Osteocyte (in vitro differentiated cells): Measurements from ENCODE around the gene RYR3. TPM values are rescaled to one million over a fixed set of nuclear protein-coding genes. Genes with fewer than 3 reads are reported as not detected.

Experiments used
- DNase-seq: peaks from one replicate; pipeline ENCODE4 v3.0.0; 2021; ENCODE audit warnings: mixed read lengths; ENCODE audit not compliant: unreplicated experiment; ENCODE audit errors: extremely low spot score
- H3K27ac Mint-ChIP-seq: one replicate; pipeline ENCODE4 v1.8.0; 2021; ENCODE audit warnings: mild to moderate bottlenecking, mixed read lengths; ENCODE audit not compliant: unreplicated experiment
- H3K27me3 Mint-ChIP-seq: one replicate; pipeline ENCODE4 v1.8.0; 2021; ENCODE audit warnings: mixed read lengths; ENCODE audit not compliant: unreplicated experiment
- H3K36me3 Mint-ChIP-seq: one replicate; pipeline ENCODE4 v1.8.0; 2021; ENCODE audit warnings: mixed read lengths; ENCODE audit not compliant: unreplicated experiment
- H3K4me1 Mint-ChIP-seq: one replicate; pipeline ENCODE4 v1.8.0; 2021; ENCODE audit warnings: mixed read lengths; ENCODE audit not compliant: unreplicated experiment
- H3K4me3 Mint-ChIP-seq: one replicate; pipeline ENCODE4 v1.8.0; 2021; ENCODE audit warnings: mild to moderate bottlenecking, moderate library complexity, mixed read lengths; ENCODE audit not compliant: unreplicated experiment
- H3K9me3 Mint-ChIP-seq: one replicate; pipeline ENCODE4 v1.8.0; 2021; ENCODE audit warnings: mixed read lengths; ENCODE audit not compliant: unreplicated experiment
- total RNA-seq: library from RNA; stranded (reverse); gene quantifications from 2 replicates; pipeline ENCODE4 v1.2.1, GENCODE V29; 2021
- TF ChIP-seq, protein P1 (sequence below): fragments of 200-600 bp; sonication (generic); IDR thresholded peaks from 2 replicates; pipeline ENCODE4 v1.5.0; 2021; ENCODE audit warnings: antibody characterized with exemption, mild to moderate bottlenecking, moderate library complexity

RYR3 gene
- total RNA-seq, 1 donor from 2014 or later = not detected

GRCh38 chr15:33395846-33396245 lies 85.1 kb downstream of the RYR3 start:
- Mint-ChIP-seq H3K36me3 (no peaks in the 10 kb centered on the region), H3K9me3 (no peaks in the 10 kb centered on the region), H3K4me3 (no peak overlapping the region), H3K27ac (no peak overlapping the region), H3K27me3 (peaks cover 25% of the 10 kb centered on the region), H3K4me1 (no peaks in the 10 kb centered on the region)
- no peak for DNase-seq
- TF ChIP-seq, protein P1, sequence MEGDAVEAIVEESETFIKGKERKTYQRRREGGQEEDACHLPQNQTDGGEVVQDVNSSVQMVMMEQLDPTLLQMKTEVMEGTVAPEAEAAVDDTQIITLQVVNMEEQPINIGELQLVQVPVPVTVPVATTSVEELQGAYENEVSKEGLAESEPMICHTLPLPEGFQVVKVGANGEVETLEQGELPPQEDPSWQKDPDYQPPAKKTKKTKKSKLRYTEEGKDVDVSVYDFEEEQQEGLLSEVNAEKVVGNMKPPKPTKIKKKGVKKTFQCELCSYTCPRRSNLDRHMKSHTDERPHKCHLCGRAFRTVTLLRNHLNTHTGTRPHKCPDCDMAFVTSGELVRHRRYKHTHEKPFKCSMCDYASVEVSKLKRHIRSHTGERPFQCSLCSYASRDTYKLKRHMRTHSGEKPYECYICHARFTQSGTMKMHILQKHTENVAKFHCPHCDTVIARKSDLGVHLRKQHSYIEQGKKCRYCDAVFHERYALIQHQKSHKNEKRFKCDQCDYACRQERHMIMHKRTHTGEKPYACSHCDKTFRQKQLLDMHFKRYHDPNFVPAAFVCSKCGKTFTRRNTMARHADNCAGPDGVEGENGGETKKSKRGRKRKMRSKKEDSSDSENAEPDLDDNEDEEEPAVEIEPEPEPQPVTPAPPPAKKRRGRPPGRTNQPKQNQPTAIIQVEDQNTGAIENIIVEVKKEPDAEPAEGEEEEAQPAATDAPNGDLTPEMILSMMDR = no peak

DNA sequence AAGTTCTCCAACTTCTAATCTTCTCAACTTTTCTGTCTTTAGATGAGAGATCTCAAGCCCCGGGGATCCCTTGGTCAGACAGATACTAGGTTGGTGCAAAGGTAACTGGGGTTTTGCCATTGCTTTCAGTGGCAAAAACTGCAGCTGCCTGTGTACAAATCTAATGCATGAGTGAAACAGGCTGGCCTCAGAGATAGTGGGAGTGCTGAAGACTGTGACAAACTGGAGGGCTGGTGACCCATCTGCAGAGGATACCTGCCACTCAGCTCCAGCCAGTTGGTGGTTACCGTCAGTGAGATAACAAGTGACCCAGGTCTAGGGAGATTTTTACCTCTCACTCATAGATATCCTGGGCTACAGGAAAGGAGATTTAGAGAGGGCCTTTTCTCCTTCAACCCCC lies 85.7 kb downstream of the RYR3 start:
- DNase-seq = no peak
- no peak overlapping the region for H3K27ac Mint-ChIP-seq
- no peaks in the 10 kb centered on the region for H3K9me3 Mint-ChIP-seq
- H3K4me3 Mint-ChIP-seq = no peak overlapping the region
- H3K4me1 Mint-ChIP-seq = no peaks in the 10 kb centered on the region
- TF ChIP-seq, protein P1 = no peak
- no peaks in the 10 kb centered on the region for H3K36me3 Mint-ChIP-seq
- peaks cover 26% of the 10 kb centered on the region for H3K27me3 Mint-ChIP-seq

GRCh38 chr15:33398555-33398954 lies 87.8 kb downstream of the RYR3 start:
- Mint-ChIP-seq H3K27me3 (peaks cover 31% of the 10 kb centered on the region), H3K36me3 (no peaks in the 10 kb centered on the region), H3K9me3 (no peaks in the 10 kb centered on the region), H3K4me1 (no peaks in the 10 kb centered on the region), H3K27ac (no peak overlapping the region), H3K4me3 (no peak overlapping the region)
- TF ChIP-seq, protein P1 = no peak
- DNase-seq = no peak

GRCh38 chr15:33400941-33401340 lies 90.2 kb downstream of the RYR3 start:
- no peak for DNase-seq
- H3K27ac Mint-ChIP-seq = no peak overlapping the region
- no peak overlapping the region for H3K4me3 Mint-ChIP-seq
- no peaks in the 10 kb centered on the region for H3K4me1 Mint-ChIP-seq
- H3K27me3 Mint-ChIP-seq = peaks cover 36% of the 10 kb centered on the region
- TF ChIP-seq, protein P1 = no peak
- H3K9me3 Mint-ChIP-seq = no peaks in the 10 kb centered on the region
- no peaks in the 10 kb centered on the region for H3K36me3 Mint-ChIP-seq

DNA sequence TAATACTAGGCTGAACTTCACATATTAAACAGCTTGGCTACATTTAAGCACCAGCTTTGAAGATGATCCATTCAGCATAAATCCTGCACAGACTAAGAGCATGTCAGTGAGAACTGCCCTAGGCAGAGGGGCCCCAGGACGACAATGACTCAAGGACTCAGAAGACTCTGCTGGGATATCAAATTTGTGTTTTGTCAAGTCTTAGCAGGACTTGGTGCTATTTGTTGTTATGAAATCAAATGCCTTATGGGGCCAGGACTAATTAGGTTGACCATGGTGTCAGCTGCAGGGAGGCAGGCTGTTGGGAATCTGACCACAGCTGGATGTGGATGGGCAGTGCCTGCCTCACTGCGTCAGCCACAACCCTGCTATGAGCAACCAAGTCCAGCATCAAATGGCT lies 91.8 kb downstream of the RYR3 start:
- Mint-ChIP-seq H3K27me3 (peaks cover 39% of the 10 kb centered on the region), H3K9me3 (no peaks in the 10 kb centered on the region), H3K4me1 (no peaks in the 10 kb centered on the region), H3K27ac (no peak overlapping the region), H3K36me3 (no peaks in the 10 kb centered on the region), H3K4me3 (no peak overlapping the region)
- DNase-seq = no peak
- TF ChIP-seq, protein P1 = no peak
